GM11168 (cell line): ENCODE results near the gene WDR45B.
"Not testable (repeated sequence)": the region's sequence is repeated elsewhere in the genome, so short reads cannot be mapped to it uniquely, and the experiment has no call there.

Experiments
- in situ Hi-C: fragments of 300-500 bp; cut with MboI; formaldehyde crosslinking; loops from one replicate; pipeline ENCODE4 v1.12.0; 2022; ENCODE audit warnings: low sequenced_read_pairs; ENCODE audit not compliant: unreplicated experiment

Gene WDR45B

DNA sequence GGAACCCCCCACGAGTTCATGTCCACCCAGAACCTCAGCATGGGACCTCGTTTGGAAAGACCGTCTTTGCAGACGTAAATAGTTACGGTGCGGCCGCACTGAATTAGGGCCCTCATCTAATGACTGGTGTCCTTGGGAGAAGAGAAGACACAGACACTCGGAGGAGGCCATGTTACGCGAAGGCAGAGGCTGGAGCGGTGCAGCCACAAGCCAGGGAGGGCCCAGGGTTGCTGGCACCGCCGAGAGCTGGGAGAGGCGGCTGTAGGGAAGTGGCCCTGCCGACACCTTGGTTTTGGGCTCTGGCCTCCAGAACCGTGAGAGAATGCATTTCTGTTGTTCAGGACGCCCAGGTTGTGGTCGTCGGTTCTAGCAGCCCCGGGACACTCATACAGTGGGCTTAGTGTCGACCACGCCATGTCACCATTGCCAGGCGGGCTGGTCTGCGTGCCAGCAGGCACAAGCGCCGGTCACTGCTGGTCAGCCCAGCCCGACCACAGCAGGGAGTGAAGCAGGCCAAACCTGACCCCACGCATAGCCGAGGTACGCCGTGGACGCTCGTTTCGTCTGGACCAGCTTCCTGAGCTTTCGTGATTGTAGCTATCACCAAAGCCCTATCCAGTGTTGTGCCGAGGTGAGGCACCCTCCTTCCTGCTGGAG lies 10.7 kb upstream of the WDR45B start:
- in situ Hi-C loops, result no loop called here

DNA sequence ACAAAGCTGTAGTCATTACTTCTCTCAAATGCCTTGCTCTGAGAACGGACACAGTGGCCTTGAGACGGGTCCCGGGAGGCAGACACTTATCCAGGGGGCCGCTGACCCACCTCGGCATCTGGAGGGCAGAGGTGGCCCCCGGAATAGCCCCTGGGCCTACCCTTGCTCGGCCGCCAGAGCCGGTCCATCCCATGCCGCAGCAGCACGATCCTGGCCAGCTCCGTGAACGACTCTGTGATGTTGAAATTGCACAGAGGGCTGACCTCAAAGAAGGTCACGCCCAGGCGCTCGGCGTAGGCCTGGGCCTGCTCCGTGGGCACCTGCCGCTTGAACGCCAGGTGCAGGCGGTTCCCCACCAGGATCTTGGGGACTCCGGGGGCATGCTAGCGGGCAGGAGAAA lies 10.1 kb upstream of the WDR45B start:
- in situ Hi-C loops, result no loop called here

DNA sequence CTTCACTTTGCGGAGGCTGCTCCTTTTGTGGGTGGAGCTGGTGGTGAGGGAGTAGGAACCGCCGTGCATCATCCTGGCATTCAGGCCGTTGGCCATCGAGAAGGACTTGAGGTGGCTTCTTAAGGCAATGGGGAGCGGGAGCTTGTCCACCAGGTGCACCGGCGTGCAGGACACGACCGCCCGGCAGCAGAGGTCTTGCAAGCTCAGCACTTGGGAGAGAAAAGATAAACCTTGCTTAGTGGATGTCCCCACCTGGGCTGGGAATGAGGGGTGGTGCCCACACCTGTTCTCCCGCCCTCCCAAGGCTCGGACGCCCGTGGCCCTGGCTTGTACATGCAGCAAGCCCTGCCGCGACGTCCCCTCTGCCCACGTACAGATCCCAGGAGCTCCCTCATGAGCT lies 9.7 kb upstream of the WDR45B start:
- in situ Hi-C loops, result no loop called here

DNA sequence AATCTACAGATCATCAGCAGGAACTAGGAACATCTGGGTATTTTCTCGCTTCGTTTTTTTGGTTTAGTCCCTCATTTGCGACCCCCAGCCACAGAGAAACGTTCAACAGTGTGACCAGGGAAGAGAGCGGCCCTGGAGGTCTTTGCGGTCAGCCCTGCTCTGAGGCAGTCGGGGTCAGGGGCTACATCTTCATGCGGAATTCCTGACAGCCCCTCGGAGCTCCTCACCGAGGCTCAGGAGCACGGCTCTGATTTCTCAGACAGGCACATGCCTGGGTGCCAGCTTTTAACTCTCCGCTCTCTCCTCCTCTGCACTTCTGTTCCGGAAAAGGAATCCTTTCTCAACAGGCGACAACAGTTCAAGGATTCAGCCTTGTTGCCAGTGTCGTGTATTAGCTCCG lies 8.0 kb upstream of the WDR45B start:
- in situ Hi-C loops, result no loop called here

DNA sequence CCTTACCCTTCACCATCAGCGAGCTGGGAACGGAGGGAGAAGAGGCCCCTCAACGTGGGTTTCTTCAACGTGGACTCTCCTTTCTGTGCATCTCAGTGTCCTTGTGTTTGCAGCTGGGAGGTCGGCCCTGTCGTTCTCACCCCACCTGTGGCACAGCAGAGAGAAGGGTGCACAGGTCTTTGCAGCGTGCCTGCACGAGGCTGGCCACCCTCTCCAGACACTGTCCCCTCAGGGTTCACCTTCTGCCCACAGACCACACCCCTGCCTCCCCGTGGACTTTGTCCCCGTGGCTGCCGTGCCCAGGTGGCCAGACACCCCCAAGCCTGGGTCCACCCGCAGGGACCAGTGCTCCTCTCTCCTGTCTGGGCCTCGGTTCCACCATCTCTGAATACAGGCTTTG lies 7.3 kb upstream of the WDR45B start:
- in situ Hi-C loops, result no loop called here

DNA sequence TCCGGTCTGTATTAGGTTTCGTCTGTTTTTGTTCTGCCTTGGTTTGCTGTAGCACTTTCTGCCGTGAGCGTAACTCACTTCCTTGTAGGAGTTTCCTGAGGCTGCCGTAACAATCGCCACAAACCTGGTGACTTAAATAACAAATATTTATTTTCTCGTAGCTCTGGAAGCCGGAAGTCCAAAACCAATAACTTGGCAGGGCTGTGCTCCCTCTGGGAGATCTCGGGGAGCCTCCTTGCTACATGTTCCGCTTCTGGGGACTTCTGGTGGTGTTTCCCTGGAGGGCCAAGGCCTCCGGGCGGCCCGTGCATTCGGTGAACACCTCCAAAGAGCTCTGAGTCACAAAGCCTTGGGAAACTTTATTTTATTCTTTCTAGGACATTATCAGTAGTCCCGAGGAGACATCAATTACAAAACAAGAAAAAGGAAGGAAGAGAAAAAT lies 6.8 kb upstream of the WDR45B start:
- in situ Hi-C loops, result no loop called here

DNA sequence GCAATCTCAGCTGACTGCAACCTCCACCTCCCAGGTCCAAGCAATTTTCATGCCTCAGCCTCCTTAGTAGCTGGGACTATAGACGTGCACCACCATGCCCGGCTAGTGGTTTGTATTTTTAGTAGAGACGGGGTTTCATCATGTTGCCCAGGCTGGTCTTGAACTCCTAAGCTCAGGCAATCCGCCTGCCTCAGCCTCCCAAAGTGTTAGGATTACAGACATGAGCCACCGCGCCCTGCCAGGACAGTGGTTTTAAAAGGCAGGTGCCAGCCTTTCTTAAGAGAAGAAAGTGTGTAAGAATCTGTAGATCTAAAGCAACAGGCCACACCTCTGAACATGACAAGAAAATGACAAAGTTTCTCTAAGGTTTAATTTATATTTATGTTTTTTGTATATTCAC lies 6.4 kb upstream of the WDR45B start:
- in situ Hi-C loops, result not testable (repeated sequence)

DNA sequence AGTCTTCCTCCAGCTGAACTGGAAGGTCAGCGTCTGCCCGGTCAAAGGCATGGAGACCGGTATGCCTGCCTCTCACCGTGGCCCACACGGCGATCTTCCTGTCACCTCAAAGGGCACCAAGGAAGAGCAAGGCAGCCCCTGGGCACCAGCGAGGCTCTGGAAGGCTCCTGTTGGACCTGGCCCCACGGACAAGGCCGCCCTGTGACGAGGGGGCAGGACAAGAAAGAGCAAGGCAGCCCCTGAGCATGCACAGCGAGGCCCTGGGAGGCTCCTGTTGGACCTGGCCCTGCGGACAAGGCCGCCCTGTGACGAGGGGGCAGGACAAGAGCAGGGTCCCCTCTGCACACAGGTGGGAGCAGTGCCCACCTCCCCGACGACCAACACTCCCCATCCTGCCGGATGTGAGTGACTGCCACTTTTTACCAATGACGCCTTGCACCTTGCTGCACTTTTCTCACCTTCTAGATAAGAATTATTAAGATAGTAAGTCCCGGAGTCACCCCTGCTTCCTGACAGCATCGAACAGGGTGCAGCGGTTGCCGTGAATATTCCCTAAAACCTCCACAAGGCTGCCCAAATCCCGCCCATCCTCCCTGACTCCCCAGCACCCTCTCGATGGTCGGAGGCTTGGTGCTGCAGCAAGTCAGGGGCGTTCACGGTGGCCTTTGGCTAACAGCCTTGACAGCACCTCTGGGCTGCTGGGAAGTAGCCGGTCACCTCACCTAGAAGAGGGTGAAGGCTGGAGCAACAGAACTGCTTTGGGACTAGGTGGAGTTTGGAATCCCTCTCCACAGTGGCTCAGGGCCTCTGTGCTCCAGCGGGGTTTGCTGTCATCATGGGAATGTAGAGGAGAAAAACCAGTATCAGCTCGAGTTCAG lies 5.6 kb upstream of the WDR45B start:
- in situ Hi-C loops, result no loop called here

DNA sequence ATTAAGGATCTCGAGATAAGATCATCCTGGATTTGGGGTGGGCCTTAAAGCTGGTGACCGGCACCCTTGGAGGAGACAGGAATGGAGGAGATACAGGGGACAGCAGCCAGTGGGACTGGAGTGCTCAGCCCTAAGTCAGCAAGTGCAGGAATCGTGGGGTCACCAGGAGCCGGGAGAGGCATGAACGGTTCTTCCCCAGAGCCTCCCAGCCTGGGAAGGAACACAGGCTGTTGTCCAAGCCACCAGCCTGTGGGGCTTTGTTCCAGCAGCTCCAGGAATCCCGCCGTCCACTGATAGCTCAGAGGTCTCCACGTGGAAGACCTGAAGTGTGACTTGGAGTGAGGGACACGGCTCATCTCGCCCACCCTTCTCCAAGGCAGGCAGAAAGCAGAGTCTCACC lies 2.5 kb upstream of the WDR45B start:
- in situ Hi-C loops, result no loop called here

DNA sequence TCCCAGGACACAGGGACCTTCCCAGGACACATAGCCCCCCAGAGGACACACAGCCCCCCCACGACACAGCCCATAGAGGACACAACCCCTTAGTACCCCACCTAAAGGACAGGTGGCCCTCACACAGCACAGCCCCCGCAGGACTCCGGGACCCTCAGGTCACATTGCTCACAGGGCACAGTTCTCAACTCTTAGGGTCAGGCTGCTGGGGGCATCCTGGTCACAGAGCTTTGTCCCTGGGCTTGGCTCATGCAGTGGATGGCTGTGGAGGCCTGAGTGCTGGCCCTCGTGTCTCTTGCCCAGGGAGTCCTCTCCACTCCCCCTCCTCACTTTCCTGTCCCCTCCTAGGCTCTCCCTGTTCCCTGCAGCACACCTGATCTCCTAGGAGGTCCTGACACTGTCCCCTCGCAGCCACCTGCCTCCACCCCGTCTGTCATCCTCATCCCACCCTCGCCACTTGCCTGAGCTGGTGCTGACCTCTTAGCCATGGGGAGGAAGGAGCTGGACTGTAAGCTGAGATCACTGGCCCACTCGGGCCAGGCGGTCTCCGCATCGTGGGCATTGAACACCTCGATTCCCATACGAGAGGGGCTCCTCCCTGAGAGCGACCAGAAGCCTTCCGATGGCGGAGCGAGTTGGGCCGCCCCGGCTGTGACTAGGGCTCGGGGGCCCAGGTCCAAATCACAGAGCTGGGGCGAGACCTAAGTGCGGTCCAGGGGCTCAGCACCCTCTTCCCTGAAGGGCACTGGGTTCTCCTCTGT lies 1.4 kb upstream of the WDR45B start:
- in situ Hi-C loops, result no loop called here

DNA sequence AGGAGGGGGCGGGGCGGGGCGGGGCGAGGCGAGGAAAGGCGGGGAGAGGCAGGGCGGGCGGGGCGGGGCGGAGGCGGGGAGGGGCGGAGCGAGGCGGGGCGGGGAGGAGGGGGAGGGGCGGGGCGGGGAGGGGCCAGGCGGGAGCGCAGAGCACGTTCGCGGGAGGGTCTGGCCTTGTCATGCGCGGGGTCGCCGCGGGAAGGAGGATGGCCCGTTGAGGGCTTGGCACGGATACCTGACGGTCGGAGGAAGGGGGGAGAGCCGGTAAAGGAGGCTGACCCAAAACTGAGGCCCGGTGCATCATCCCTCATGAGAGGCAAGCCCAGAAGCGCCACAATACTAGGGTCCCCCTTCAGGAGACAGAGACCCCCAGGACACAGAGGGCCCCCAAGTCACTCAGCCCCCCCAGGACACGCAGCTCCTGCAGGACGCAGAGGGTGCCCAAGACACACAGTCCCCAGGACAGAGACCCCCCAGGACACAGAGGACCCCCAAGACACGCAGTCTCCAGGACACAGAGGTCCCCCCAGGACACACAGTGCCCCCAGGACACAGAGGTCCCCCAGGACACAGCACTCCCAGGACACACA lies 593 bp upstream of the WDR45B start:
- in situ Hi-C loops, result no loop called here

DNA sequence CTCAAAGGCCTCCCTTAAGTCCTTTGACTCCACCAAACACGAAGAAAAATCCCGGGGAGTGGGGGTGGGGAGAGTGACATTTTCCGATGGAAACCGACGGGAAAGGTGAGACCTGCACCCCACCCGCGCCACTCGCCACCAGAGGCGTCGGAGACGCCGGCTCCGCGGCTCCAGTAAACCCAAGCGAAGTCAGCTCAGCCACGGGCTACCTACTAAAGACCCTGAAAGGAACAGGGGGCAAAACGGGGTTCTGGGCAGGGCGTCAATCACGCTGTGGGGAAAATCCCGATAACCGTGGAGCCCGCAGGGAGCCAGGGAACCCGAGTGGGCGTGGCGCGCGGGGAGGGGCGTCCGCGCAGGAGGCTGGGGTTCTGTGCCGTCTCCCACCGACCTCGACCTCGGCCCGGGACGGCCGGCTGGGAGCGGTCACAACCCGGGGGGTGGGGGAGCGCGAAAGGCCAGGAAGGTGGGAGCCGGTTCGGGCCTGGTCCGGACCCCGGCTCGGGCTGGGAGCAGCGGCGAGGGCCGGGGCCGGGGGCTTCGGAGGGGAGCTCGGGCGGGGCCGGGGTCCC lies 565 bp downstream of the WDR45B start:
- in situ Hi-C loops, result no loop called here

DNA sequence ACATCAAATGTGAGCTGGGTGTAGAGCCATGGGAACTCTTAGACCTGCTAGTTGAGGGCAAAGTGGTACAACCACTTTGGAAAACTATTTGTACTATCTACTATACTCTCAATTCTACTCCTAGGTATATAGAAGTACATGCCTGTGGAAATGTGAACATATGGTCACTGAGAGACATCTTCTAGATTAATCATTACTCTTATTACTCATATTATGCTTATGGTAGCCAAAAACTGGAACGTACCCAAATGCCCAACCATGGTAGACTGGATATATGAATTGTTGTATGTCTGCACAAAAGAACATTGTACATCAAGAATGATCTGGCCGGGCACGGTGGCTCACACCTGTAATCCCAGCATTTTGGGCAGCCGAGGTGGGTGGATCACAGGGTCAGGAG lies 2.7 kb downstream of the WDR45B start:
- in situ Hi-C loops, result no loop called here

DNA sequence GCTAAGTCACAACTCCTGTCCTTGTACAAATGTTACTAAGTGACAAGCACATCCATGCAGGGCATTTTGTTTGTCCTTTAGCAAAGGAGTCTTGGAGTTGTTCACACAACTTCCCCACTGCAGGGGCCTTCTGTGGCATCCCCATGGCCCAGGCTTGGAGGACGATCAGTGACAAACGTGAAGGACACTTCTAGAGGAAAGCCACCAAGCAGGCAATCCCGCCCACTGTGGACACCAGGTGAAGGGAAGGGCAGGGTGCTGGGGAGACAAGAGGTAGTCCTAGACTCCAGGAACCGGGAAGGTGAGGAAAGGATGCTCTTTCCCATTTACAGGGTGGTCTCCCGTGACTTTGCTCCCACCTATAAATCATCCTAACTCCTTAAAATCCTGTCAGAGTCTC lies 4.1 kb downstream of the WDR45B start:
- in situ Hi-C loops, result loop anchor here (5.0 kb wide), 1 partner anchor 98 kb away; no protein-coding TSS in a partner anchor

DNA sequence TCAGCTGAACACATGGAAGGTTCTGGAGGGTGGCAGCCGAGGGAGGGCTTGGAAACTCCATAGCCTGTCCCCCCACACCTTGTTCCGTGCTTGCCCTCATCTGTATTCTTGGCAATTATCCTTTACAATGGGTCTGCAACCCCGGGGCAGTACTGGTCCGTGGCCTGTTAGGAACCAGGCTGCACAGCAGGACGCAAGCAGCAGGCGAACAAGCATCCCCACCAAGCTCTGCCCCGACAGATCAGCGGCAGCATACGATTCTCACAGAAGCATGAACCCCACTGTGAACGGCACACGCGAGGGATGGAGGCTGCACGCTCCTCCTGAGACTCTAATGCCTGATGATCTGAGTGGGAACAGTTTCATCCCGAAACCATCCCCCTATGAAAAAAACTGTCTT lies 6.2 kb downstream of the WDR45B start:
- in situ Hi-C loops, result loop anchor here (5.0 kb wide), 1 partner anchor 100 kb away; no protein-coding TSS in a partner anchor

DNA sequence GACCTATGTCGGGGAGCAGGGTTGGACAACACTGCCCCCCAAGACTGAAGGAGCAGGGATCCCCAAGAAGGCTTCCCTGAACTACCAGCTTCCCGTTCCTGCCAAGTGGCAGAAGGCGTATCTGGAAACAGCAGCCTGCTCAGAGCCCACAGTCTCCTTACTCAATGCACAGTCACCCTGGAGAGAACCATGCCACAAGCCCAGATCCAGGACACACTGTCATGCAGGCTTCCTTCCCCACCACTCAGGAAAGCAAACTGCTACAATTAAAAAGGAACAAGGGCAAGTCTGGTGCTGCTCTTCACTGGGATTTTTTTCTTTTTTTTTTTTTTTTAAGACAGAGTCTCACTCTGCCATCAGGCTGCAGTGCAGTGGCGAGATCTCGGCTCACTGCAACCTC lies 8.2 kb downstream of the WDR45B start:
- in situ Hi-C loops, result loop anchor here (5.0 kb wide), 1 partner anchor 102 kb away; no protein-coding TSS in a partner anchor

DNA sequence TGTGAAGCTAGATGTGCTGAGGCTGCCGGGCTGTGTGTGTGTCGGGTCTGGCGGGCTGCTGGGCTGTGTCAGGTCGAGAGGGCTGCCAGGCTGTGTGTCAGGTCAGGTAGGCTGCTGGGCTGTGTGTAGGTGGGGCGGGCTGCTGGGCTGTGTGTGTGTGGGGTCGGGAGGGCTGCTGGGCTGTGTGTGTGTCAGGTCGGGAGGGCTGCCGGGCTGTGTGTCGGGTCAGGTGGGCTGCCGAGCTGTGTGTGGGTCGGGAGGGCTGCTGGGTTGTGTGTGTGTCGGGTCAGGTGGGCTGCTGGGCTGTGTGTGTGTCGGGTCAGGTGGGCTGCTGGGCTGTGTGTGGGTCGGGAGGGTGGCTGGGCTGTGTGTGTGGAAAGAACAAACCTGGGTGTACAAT lies 8.6 kb downstream of the WDR45B start:
- in situ Hi-C loops, result loop anchor here (5.0 kb wide), 1 partner anchor 103 kb away; no protein-coding TSS in a partner anchor

DNA sequence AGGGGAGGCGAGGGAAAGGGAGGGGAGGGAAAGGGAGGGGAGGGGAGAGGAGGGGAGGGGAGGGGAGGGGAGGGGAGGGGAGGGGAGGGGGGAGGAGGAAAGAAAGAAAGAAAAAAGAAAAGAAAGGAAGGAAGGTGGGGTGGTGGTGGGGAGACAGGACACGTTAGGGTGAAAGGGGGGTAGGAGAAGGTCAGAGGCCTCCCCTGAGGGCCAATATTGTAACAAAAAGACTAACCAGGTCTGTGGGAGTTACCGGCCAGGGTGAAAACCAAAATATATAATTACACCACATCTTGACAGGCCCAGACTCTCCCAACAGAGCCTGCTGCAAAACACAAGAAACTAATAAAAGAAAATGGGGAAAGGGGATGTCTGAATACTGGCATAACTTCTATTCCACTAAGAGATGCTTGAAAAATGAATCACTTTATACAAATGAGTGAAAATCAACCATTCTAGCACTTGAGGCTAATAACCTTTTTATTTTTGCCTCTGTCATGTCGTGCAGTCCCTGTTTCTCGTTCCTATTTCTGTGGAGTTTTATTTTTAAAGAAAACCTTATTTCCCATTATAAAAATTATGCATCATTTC lies 10.0 kb downstream of the WDR45B start:
- in situ Hi-C loops, result no loop called here
